Vagina (tissue), 2 donors: ENCODE data around the gene CACNA1C.

Experiments
- CTCF ChIP-seq, 3 experiments: fragments of 450-650 bp in 2 of 3; fragments of 200-600 bp in 1 of 3; sonication (generic) in 1 of 3; IDR thresholded peaks; one replicate each; pipeline ENCODE4 v1.5.1; 2017 to 2019; ENCODE audit warnings: antibody characterized with exemption in 3 of 3, mild to moderate bottlenecking in 2 of 3, moderate library complexity in 2 of 3
- POLR2A ChIP-seq, 2 donors: fragments of 450-650 bp; IDR thresholded peaks; one replicate each; pipeline ENCODE4 v1.6.1; 2017; ENCODE audit warnings: antibody characterized with exemption in 2 of 2, mild to moderate bottlenecking in 2 of 2, moderate library complexity in 2 of 2
- POLR2AphosphoS5 ChIP-seq, 2 donors: sonication (generic); formaldehyde crosslinking; IDR thresholded peaks; one replicate each; pipeline ENCODE4 v1.9.0; 2017; ENCODE audit warnings: antibody characterized with exemption in 2 of 2, mild to moderate bottlenecking in 2 of 2, low read depth in 1 of 2; ENCODE audit not compliant: insufficient read depth in 1 of 2

- TF ChIP-seq POLR2AphosphoS5 (IDR thresholded peaks at IDR 0.05; ENCODE audit: insufficient read depth in 1 of 2, low read depth in 1 of 2) (no peak), CTCF (IDR thresholded peaks at IDR 0.05) (no peak), POLR2A (IDR thresholded peaks at IDR 0.05) (no peak)
These were observed 522.5 kb downstream of the CACNA1C start for GRCh38 chr12:2575245-2575644.
